GM12872 (cell line): ENCODE measurements around the gene CHTF8.

Experiments
- CTCF ChIP-seq: IDR thresholded peaks from 3 replicates; pipeline ENCODE4 v1.5.1; 2011; ENCODE audit warnings: low read depth, mild to moderate bottlenecking, low read length, moderate library complexity; ENCODE audit not compliant: insufficient read depth

Gene CHTF8

GRCh38 chr16:69108905-69109252, 23.5 kb downstream of the CHTF8 start:
- no peak for TF ChIP-seq CTCF

- TF ChIP-seq CTCF = no peak
Measured at GRCh38 chr16:69108064-69108904, 24.1 kb downstream of the CHTF8 start.

- no peak for TF ChIP-seq CTCF
Measured at GRCh38 chr16:69107316-69107962, 24.9 kb downstream of the CHTF8 start.

- no peak for TF ChIP-seq CTCF
Measured at GRCh38 chr16:69106491-69107315, 25.7 kb downstream of the CHTF8 start.

GRCh38 chr16:69105501-69106361, 26.7 kb downstream of the CHTF8 start, which contains the start of gene HAS3:
HAS3 (plus strand) TSS chr16:69105653; CDS start chr16:69109396, 3,743 bp downstream.
- TF ChIP-seq CTCF = peak; percentile 47; the same call in 2 of the 3 replicates

GRCh38 chr16:69100071-69100691, 32.2 kb downstream of the CHTF8 start:
- no peak for TF ChIP-seq CTCF
